ES-I3 (cell line): ENCODE measurements around the gene GOLGA8S.
"Not testable (repeated sequence)": the region's sequence is repeated elsewhere in the genome, so short reads cannot be mapped to it uniquely, and the experiment has no call there.

ENCODE experiments used
- H3K36me3 ChIP-seq: 2 replicates; pipeline ENCODE4 v1.6.1; 2013; ENCODE audit warnings: mild to moderate bottlenecking, low read length, control low read depth, moderate library complexity; ENCODE audit not compliant: insufficient read depth
- H3K4me1 ChIP-seq: 2 replicates; pipeline ENCODE4 v1.6.1; 2013; ENCODE audit warnings: mild to moderate bottlenecking, control low read depth, low read length; ENCODE audit not compliant: insufficient read depth
- H3K9ac ChIP-seq: 2 replicates; pipeline ENCODE4 v1.6.1; 2013; ENCODE audit warnings: low read depth, mild to moderate bottlenecking, low read length, moderate library complexity
- H3K9me3 ChIP-seq: 2 replicates; pipeline ENCODE4 v1.6.1; 2013; ENCODE audit warnings: mild to moderate bottlenecking, low read length, moderate library complexity; ENCODE audit not compliant: control insufficient read depth, insufficient read depth

Gene GOLGA8S

DNA sequence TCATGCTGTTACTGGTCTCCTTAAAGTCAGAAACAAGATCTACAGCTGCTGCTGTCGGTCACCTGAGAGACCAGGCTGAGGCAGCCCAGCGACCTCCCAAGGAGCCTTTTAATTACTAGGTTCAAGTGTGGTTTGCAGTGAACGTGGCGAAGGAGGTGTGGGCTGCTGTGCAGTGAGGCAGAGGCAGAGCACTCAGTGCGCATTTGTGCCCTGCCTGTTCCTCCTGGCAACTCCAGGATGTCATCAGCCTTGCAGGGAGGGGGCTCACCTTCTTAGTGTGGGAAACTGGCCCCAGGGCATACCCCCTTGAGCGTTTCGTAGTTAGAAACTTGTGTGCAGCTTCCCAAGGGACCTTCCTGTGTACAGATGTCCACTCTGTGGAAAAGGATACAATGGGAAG lies 26.6 kb downstream of the GOLGA8S start:
- not testable (repeated sequence) for H3K36me3 ChIP-seq, H3K9me3 ChIP-seq, H3K4me1 ChIP-seq, H3K9ac ChIP-seq

DNA sequence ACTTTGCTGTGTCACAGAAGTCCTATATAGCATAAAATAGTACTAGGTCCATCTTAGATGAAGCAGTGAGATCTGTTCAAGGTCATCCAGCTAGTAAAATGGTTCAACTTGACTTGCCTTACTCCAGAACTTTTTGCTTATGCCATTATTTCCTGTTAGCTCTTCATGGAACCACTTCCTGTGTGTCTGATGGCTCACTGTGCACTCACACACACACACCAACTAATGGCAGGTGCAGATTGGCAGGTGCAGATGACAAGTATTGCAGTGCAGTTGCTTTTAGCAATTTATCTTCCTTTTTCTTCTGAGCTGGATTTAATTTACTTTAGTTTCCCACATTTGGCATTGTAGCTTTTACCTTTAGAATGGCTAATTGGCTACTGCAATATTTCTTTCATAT lies 29.8 kb downstream of the GOLGA8S start:
- H3K9me3 ChIP-seq: no peaks in the 10 kb centered on the region

DNA sequence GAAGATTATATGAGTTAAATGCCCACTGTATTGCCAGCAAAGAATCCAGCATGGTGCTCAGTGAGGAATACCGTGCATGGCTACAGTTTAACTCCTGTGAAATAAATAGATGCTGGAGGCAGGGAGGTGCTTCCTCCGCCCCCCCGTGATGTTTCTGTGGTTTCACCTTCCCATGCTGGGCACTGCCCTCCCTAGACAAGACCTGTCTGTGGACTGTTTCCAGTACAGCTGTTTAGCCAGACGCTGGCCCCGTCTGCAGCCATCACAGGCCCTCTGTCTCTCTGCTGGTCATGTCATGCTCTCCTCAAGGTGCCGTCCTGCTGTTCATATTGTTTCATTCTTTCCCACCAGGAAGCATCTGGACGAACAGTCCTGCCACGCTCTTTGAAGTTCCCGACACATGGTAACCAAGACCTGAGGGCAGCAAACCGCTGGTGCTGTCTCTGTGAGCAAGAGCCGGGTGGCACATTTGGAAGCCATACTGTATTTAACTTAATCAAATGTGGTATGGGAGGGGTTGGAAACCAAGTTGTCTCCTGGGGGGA lies 31.4 kb downstream of the GOLGA8S start:
- H3K4me1 ChIP-seq: no peaks in the 10 kb centered on the region; the same call in 1 of the 2 replicates
- no peak overlapping the region for H3K9ac ChIP-seq
- no peaks in the 10 kb centered on the region for H3K9me3 ChIP-seq
- no peaks in the 10 kb centered on the region for H3K36me3 ChIP-seq

More for the DNA sequence above, 29.8 kb downstream of the GOLGA8S start:
- Histone ChIP-seq H3K9ac (no peak overlapping the region), H3K4me1 (no peaks in the 10 kb centered on the region; the same call in 1 of the 2 replicates), H3K36me3 (no peaks in the 10 kb centered on the region)

DNA sequence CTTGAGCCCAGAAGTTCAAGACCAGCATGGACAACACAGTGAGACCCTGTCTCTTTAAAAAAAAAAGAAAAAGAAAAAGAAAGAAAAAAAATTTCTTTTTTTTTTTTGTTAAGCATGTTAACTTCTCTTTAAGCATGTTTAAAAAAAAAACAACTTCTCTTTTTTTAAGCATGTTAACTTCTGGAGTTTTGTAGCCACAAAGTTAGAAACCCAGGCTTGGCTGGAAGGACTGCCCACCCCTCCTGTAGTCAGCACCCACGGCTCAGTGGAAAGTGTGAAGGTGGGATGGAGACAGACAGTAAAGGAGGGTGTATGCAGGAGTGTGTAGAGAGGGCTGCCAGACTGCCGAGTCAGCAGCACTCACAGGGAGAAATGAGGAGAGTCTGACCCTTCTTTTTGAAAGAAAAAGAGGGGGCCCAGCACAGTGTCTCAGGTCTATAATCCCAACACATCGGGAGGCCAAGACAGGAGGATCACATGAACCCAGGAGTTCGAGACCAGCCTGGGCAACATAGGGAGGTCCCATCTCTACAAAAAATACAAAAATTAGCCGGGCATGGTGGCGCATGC lies 33.2 kb downstream of the GOLGA8S start:
- Histone ChIP-seq H3K36me3 (no peaks in the 10 kb centered on the region), H3K9ac (no peak overlapping the region), H3K4me1 (no peaks in the 10 kb centered on the region; the same call in 1 of the 2 replicates), H3K9me3 (no peaks in the 10 kb centered on the region)

DNA sequence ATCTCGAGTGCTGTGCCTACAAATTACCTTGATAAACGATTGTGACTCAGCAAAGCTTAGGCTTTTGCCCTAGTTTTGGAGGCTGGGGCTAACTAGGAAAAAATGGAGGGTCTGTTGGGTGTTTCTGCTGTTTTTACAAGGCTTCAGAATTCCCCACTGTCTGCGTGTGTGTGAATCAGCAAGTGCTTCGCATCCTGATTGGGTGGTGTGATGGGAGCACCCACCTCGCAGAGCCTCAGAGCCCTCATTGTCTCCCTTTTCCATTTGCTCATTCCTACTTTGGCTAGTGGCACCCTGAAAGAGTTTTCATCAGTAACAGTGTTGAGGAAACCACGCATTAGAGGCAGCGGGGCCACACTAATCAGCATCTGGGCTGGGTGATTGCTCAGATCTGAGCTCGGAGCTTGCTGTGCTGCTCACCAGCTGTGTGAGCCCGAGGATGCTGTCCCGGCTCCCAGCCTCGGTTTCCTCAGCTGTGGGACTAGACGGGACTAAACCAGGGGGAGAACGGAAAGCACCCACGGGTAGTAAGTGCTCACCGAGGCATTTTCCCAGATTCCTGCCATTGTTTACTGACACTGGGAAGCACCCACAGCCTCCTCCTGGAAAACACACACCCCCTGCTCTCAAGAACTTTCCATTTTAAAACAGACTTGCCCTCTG lies 40.6 kb downstream of the GOLGA8S start:
- H3K9me3 ChIP-seq: no peaks in the 10 kb centered on the region
- H3K36me3 ChIP-seq: no peaks in the 10 kb centered on the region
- H3K9ac ChIP-seq: no peak overlapping the region
- peaks cover 7% of the 10 kb centered on the region; the same call in 1 of the 2 replicates for H3K4me1 ChIP-seq

DNA sequence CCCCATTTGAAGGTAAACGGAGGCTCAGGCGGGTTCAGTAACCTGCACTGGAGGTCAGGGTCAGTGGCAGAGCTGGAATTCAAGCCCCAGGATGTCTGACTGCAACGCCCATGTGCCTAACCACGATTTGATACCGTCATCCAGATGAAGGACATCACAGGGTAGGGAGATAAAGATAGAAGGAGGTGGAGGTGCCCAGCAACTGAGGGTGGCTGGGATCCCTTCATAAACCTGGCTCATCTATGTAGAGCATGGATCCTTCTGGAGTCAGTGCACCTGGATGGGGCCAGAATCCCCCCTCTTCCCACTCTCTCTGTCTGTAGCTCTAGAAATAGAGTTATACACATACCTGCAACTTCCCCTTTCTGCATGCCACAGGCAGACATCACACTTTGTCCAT lies 41.3 kb downstream of the GOLGA8S start:
- Histone ChIP-seq H3K9ac (no peak overlapping the region), H3K36me3 (no peaks in the 10 kb centered on the region), H3K4me1 (peaks cover 7% of the 10 kb centered on the region; the same call in 1 of the 2 replicates), H3K9me3 (no peaks in the 10 kb centered on the region)

DNA sequence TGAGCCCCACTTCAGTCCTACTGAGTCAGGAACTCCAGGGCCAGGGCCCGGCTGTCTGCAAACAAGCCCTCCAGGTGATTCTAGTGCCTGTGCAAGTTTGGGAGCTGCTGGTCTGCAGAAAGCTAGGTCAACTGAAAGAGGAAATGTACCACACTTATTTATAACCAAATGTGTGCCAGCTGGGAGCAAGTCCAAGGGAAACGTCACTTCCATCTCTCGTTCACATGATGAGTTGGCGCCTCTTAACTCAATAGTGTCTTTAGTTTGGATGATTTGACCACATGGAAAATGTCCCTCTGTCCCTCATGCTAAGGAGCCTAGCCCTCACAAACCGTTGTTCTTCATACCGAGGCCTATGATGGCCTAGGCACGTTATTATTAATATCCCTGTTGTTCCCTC lies 43.2 kb downstream of the GOLGA8S start:
- H3K4me1 ChIP-seq: peaks cover 7% of the 10 kb centered on the region; the same call in 1 of the 2 replicates
- H3K9ac ChIP-seq: no peak overlapping the region
- no peaks in the 10 kb centered on the region for H3K9me3 ChIP-seq
- no peaks in the 10 kb centered on the region for H3K36me3 ChIP-seq

DNA sequence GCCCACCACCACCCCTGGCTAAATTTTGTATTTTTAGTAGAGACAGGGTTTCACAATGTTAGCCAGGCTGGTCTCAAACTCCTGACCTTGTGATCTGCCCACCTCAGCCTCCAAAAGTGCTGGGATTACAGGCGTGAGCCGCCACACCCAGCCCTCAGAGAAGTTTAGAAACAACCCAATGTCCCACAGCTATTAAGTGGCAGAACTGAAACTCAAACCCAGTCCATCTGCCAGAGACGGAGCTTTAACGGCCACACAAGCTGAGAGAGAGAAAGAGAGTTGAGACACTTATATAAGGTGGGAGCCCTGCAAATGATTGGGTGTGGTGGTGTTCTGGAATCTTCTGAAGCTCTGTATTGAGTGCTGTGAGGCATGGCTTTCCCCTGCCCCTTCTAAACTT lies 43.8 kb downstream of the GOLGA8S start:
- not testable (repeated sequence) for H3K9ac ChIP-seq, H3K4me1 ChIP-seq, H3K9me3 ChIP-seq, H3K36me3 ChIP-seq

DNA sequence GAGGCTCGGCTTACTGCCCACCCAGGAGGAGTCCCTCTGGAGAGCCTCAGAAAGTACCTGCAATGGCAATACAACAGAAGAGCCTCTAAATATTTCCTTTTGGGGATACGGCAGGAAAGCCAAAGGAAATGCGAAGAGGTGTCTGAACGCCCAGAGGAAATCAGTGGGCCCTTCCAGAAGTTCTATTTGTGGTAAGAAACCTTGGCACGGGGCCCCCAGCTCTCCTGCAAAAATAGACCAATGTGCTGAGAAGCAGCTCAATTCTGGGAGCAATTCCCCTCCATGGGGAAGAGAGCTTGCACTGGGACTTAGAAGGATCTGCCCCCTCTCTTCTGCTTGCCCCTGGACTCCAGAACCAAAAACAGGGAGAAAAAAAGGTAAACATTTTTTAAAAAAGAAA lies 44.7 kb downstream of the GOLGA8S start:
- H3K9me3 ChIP-seq, H3K4me1 ChIP-seq, H3K9ac ChIP-seq, H3K36me3 ChIP-seq: not testable (repeated sequence)

DNA sequence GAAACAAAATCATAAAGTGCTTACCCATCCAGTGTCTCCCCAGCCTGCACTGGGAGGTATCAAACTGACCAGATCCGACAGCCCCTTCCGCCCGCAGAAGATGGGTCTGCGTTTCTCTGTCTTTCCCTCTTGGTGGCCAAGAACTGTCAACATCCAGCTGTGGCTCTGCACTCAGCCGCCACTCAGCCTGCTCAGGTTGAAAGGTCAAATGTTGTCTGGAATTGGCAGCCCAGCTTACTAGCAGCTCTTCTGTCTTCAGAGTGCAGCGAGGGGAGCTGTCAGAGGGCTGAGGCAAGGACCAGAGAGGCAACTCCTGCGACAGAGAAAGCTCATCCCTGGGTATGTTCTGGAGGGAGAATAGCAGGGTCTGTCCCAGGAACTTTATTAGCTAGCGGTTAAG lies 47.1 kb downstream of the GOLGA8S start:
- no peaks in the 10 kb centered on the region for H3K36me3 ChIP-seq
- H3K9me3 ChIP-seq: no peaks in the 10 kb centered on the region
- no peaks in the 10 kb centered on the region for H3K4me1 ChIP-seq
- no peak overlapping the region for H3K9ac ChIP-seq

DNA sequence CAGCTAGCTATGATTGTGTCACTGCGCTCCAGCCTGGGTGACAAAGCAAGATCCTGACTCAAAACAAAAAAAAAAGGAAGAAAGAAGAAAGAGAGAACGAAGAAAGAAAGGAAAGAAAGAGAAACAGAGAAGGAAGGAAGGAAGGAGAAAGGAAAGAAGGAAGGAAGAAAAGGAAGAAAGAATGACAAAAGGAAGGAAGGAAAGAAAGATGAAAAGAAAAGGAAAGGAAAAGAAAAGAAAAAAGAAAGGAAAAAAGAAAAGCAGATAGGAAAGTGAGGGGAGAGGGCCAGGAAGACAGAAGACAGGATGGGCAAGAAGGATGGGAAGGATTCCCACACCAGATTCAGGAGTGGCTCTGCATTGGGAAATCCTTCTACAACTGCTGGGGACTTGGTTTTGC lies 47.6 kb downstream of the GOLGA8S start:
- Histone ChIP-seq H3K9me3 (no peaks in the 10 kb centered on the region), H3K9ac (no peak overlapping the region), H3K4me1 (no peaks in the 10 kb centered on the region), H3K36me3 (no peaks in the 10 kb centered on the region)

DNA sequence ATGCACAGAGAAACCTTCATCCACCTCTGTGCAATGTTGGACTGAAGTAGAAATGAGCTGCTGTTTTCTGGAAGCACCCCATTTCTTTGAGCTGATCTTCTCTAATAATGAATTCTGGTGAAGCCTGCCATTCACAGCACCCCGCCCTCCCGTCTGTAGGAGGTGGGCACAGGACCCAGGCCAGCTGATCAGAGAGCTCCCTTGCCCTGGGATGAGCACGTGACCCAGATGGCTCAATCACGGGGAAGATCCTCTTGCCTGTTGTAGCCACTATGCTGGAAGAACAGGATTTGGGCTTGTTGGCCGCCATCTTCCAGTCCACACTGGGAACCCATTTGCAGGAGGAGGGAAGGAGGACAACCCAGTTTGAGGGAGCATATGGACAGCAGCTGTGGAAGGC lies 48.0 kb downstream of the GOLGA8S start:
- Histone ChIP-seq H3K36me3 (no peaks in the 10 kb centered on the region), H3K9ac (no peak overlapping the region), H3K4me1 (no peaks in the 10 kb centered on the region), H3K9me3 (no peaks in the 10 kb centered on the region)

DNA sequence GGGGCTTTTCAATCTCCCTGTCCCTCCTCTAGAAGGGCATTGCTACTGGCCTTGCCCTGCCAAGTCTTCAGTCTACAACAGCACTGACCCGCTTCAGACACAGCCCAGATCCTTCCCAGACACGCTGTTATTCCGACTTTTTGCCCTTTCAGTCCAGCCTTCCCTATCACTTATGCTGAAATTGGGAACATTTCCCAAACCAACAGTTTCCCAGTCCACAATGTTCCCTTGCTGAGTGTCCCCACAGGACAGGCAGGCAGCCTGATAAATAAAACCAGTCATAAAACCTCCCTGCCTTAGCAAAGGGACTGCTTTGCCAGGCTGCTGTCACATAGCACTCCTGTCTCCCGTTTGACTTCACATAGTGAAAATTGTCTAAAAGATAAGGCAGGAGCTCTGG lies 49.0 kb downstream of the GOLGA8S start:
- no peaks in the 10 kb centered on the region for H3K9me3 ChIP-seq
- H3K36me3 ChIP-seq: no peaks in the 10 kb centered on the region
- H3K9ac ChIP-seq: no peak overlapping the region
- H3K4me1 ChIP-seq: no peaks in the 10 kb centered on the region

DNA sequence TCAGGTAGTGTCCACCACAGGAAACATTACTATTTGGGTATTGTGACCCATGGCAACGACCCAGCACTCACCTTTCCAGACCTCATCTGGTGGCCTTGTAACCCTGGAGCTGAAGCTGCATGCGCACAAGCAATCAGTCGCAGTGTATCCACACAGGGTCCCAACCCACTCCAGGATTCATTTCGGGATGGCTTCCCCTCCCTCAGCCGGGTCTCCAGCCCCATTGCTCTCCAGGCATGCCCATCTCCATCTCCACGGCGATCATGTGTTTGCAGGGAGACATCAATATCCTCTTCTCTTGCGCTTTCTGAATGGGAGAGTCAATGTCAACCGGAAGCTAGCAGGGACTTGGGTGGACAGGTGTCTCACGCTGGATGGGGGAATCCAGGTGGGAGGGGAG lies 57.3 kb downstream of the GOLGA8S start:
- no peaks in the 10 kb centered on the region for H3K9me3 ChIP-seq
- H3K4me1 ChIP-seq: no peaks in the 10 kb centered on the region
- no peaks in the 10 kb centered on the region for H3K36me3 ChIP-seq
- H3K9ac ChIP-seq: no peak overlapping the region

DNA sequence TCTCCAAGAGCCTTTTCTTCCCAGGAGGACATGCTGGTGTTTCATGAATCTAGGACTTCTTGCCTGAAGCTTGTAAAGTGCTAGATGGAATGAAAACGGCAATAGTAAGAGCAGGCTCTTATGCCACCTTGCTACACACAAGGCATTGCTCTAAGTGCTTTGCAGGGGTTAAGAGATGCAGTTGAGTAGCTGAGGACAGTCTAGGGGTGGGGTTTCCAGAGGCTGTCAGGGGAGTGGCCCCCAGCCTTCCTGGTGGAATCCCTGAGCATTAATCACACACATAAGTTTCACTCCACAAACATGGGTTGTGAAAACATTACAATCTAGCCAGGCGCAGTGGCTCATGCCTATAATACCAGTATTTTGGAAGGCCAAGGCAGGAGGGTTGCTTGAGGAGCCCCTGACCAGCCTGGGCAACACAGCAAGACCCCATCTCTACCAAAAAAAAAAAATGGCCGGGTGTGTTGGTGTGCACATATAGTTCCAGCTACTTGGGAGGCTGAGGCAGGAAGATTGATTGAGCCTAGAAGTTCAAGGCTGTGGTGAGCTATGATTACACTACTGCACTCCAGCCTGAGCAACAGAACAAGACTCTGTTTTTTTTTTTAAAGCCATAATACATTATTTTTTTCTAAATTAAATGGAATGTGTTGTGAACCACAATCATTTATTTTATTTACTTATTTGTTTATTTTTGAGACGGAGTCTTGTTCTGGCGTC lies 58.5 kb downstream of the GOLGA8S start:
- not testable (repeated sequence) for H3K36me3 ChIP-seq, H3K9me3 ChIP-seq, H3K4me1 ChIP-seq, H3K9ac ChIP-seq
